Natural killer cell (primary cell): Measurements from ENCODE around the gene CFAP20. TPM values are rescaled to one million over a fixed set of nuclear protein-coding genes. Genes with fewer than 3 reads are reported as not detected.
"Not testable (repeated sequence)": the region's sequence is repeated elsewhere in the genome, so short reads cannot be mapped to it uniquely, and the experiment has no call there.

Experiments
- ATAC-seq, 3 donors: fragments of 150-1000 bp in 2 of 3; fragments of 200-7000 bp in 1 of 3; cut with Tn5 transposase; 1 replicate in 1 of 3; 2 replicates in 2 of 3; pipeline ENCODE4 v1.10.0; 2021; ENCODE audit warnings: mild to moderate bottlenecking in 2 of 3, moderate library complexity in 2 of 3
- DNase-seq, 2 donors: peaks; one replicate each; pipeline versions ENCODE4 v3.0.0 to v3.0.0-alpha.2; 2013 to 2021; ENCODE audit warnings: mixed read lengths in 1 of 2
- H3K27ac ChIP-seq: one replicate; pipeline ENCODE4 v1.5.1; 2013; ENCODE audit warnings: mild to moderate bottlenecking, low read length
- H3K27me3 ChIP-seq: one replicate; pipeline ENCODE4 v1.6.1; 2013; ENCODE audit warnings: low read length; ENCODE audit not compliant: control insufficient read depth, insufficient read depth
- H3K36me3 ChIP-seq: one replicate; pipeline ENCODE4 v1.6.1; 2013; ENCODE audit warnings: low read length; ENCODE audit not compliant: control insufficient read depth, insufficient read depth
- H3K4me1 ChIP-seq: one replicate; pipeline ENCODE4 v1.6.1; 2013; ENCODE audit warnings: low read length; ENCODE audit not compliant: control insufficient read depth, insufficient read depth
- H3K4me3 ChIP-seq: one replicate; pipeline ENCODE4 v1.5.1; 2013; ENCODE audit warnings: low read length
- H3K9me3 ChIP-seq: one replicate; pipeline ENCODE4 v1.6.1; 2013; ENCODE audit warnings: low read length; ENCODE audit not compliant: control insufficient read depth, insufficient read depth
- H3K27ac Mint-ChIP-seq, 2 donors: one replicate each; pipeline ENCODE4 v1.8.0; 2022; ENCODE audit warnings: mild to moderate bottlenecking in 2 of 2, mixed read lengths in 2 of 2, moderate library complexity in 1 of 2
- H3K27me3 Mint-ChIP-seq, 2 donors: one replicate each; pipeline ENCODE4 v1.8.0; 2022; ENCODE audit warnings: low read depth in 2 of 2, mixed read lengths in 2 of 2
- H3K36me3 Mint-ChIP-seq: one replicate; pipeline ENCODE4 v1.8.0; 2022; ENCODE audit warnings: mixed read lengths
- H3K4me1 Mint-ChIP-seq, 2 donors: one replicate each; pipeline ENCODE4 v1.8.0; 2022; ENCODE audit warnings: mixed read lengths in 2 of 2
- H3K4me3 Mint-ChIP-seq: one replicate; pipeline ENCODE4 v1.8.0; 2022; ENCODE audit warnings: mild to moderate bottlenecking, moderate library complexity, mixed read lengths
- H3K9me3 Mint-ChIP-seq, 2 donors: one replicate each; pipeline ENCODE4 v1.8.0; 2022; ENCODE audit warnings: mixed read lengths in 2 of 2
- CTCF ChIP-seq: fragments of 200-600 bp; IDR thresholded peaks from one replicate; pipeline ENCODE4 v1.8.0; 2022; ENCODE audit warnings: antibody characterized with exemption
- WGBS: methylation state at CpG from one replicate; pipeline ENCODE4 v1.1.7; 2013; ENCODE audit warnings: missing lambda C conversion rate; ENCODE audit not compliant: insufficient coverage; 5-methylcytosine and 5-hydroxymethylcytosine counted together
- intact Hi-C: fragments of 100-400 bp; cut with micrococcal nuclease; formaldehyde crosslinking; loops from one replicate; pipeline ENCODE4 v1.14.2; 2022
- total RNA-seq, 4 donors: library from RNA; stranded (reverse); fragments of 120-200 nt in 1 of 4; gene quantifications; one replicate each; pipeline versions ENCODE4 v1.2.3 to v1.2.4, GENCODE V29; 2013 to 2022

CFAP20 gene
- total RNA-seq, 3 donors from 2014 or later (not counting 1 experiment from before 2014, with no cell fraction given), result 57.9 to 137 (median 64.7) TPM

- no peak for DNase-seq
- intact Hi-C loops, result no loop called here
- no peaks in the 10 kb centered on the region for H3K36me3 Mint-ChIP-seq
- no peak overlapping the region for H3K27ac ChIP-seq
- H3K9me3 Mint-ChIP-seq, result no peaks in the 10 kb centered on the region
- TF ChIP-seq CTCF, result no peak
- no peak overlapping the region for H3K4me3 Mint-ChIP-seq
- no peaks in the 10 kb centered on the region for H3K27me3 ChIP-seq
- H3K27me3 Mint-ChIP-seq, result peaks cover 0 to 2% of the 10 kb centered on the region in 2 donors
- H3K9me3 ChIP-seq, result no peaks in the 10 kb centered on the region
- ATAC-seq, result no peak
- no peak overlapping the region for H3K27ac Mint-ChIP-seq
- no peaks in the 10 kb centered on the region for H3K36me3 ChIP-seq
- no peaks in the 10 kb centered on the region for H3K4me1 Mint-ChIP-seq
- no peak overlapping the region for H3K4me3 ChIP-seq
- no peaks in the 10 kb centered on the region for H3K4me1 ChIP-seq
- WGBS, result 78% methylated on average over 21 of the region's 21 CpGs
Measured at GRCh38 chr16:58085584-58086251, 43.5 kb downstream of the CFAP20 start.

- H3K4me3 ChIP-seq, result no peak overlapping the region
- no peaks in the 10 kb centered on the region for H3K36me3 ChIP-seq
- no peak overlapping the region for H3K27ac ChIP-seq
- no peaks in the 10 kb centered on the region for H3K27me3 ChIP-seq
- DNase-seq, result no peak
- H3K27ac Mint-ChIP-seq, result no peak overlapping the region
- H3K36me3 Mint-ChIP-seq, result no peaks in the 10 kb centered on the region
- H3K4me1 Mint-ChIP-seq, result no peaks in the 10 kb centered on the region
- no peak overlapping the region for H3K4me3 Mint-ChIP-seq
- no peaks in the 10 kb centered on the region for H3K9me3 ChIP-seq
- H3K9me3 Mint-ChIP-seq, result no peaks in the 10 kb centered on the region
- no peak for ATAC-seq
- intact Hi-C loops, result no loop called here
- peaks cover 0 to 2% of the 10 kb centered on the region in 2 donors for H3K27me3 Mint-ChIP-seq
- 94% methylated on average over 10 of the region's 11 CpGs for WGBS
- TF ChIP-seq CTCF, result no peak
- H3K4me1 ChIP-seq, result no peaks in the 10 kb centered on the region
Measured at GRCh38 chr16:58085171-58085570, 44.0 kb downstream of the CFAP20 start.

- no peak overlapping the region for H3K4me3 ChIP-seq
- Mint-ChIP-seq H3K27me3 (peaks cover 0 to 2% of the 10 kb centered on the region in 2 donors), H3K9me3 (no peaks in the 10 kb centered on the region), H3K4me3 (no peak overlapping the region), H3K36me3 (no peaks in the 10 kb centered on the region), H3K27ac (no peak overlapping the region), H3K4me1 (no peaks in the 10 kb centered on the region)
- H3K9me3 ChIP-seq, result no peaks in the 10 kb centered on the region
- WGBS, result 94% methylated on average over 6 of the region's 6 CpGs
- H3K27ac ChIP-seq, result no peak overlapping the region
- intact Hi-C loops, result no loop called here
- ATAC-seq (no peak), DNase-seq (no peak)
- no peaks in the 10 kb centered on the region for H3K4me1 ChIP-seq
- no peaks in the 10 kb centered on the region for H3K36me3 ChIP-seq
- TF ChIP-seq CTCF, result no peak
- no peaks in the 10 kb centered on the region for H3K27me3 ChIP-seq
Measured at GRCh38 chr16:58084635-58085034, 44.5 kb downstream of the CFAP20 start.

- Histone ChIP-seq H3K4me1 (no peaks in the 10 kb centered on the region), H3K9me3 (no peaks in the 10 kb centered on the region), H3K27me3 (no peaks in the 10 kb centered on the region), H3K4me3 (no peak overlapping the region), H3K36me3 (no peaks in the 10 kb centered on the region), H3K27ac (no peak overlapping the region)
- no peak overlapping the region for H3K27ac Mint-ChIP-seq
- no peaks in the 10 kb centered on the region for H3K9me3 Mint-ChIP-seq
- peaks cover 0 to 5% of the 10 kb centered on the region in 2 donors for H3K27me3 Mint-ChIP-seq
- TF ChIP-seq CTCF, result no peak
- H3K4me1 Mint-ChIP-seq, result no peaks in the 10 kb centered on the region
- no peak for ATAC-seq
- no peak for DNase-seq
- H3K4me3 Mint-ChIP-seq, result no peak overlapping the region
- intact Hi-C loops, result no loop called here
- H3K36me3 Mint-ChIP-seq, result no peaks in the 10 kb centered on the region
Measured at GRCh38 chr16:58082381-58082780, 46.8 kb downstream of the CFAP20 start.

- H3K27ac ChIP-seq, result not testable (repeated sequence)
Measured at GRCh38 chr16:58080657-58081056, 48.5 kb downstream of the CFAP20 start.

More at GRCh38 chr16:58080657-58081056, 48.5 kb downstream of the CFAP20 start:
- H3K9me3 ChIP-seq, ATAC-seq, H3K27ac Mint-ChIP-seq, H3K36me3 ChIP-seq, H3K4me1 Mint-ChIP-seq, H3K27me3 Mint-ChIP-seq, intact Hi-C loops, DNase-seq, H3K27me3 ChIP-seq, H3K4me1 ChIP-seq, H3K4me3 Mint-ChIP-seq, H3K9me3 Mint-ChIP-seq, H3K4me3 ChIP-seq, H3K36me3 Mint-ChIP-seq: not testable (repeated sequence)
- WGBS, result 96% methylated on average over 5 of the region's 5 CpGs
